C4-2B (cell line): ENCODE results near the gene ERBB4.

Experiments
- CTCF ChIP-seq: fragments of 450-650 bp; conservative IDR thresholded peaks from 2 replicates; pipeline ENCODE4 v1.5.1; 2017; ENCODE audit warnings: mild to moderate bottlenecking
- ZFX ChIP-seq: fragments of 450-650 bp; IDR thresholded peaks from 2 replicates; pipeline ENCODE4 v1.6.1; 2017

DNA sequence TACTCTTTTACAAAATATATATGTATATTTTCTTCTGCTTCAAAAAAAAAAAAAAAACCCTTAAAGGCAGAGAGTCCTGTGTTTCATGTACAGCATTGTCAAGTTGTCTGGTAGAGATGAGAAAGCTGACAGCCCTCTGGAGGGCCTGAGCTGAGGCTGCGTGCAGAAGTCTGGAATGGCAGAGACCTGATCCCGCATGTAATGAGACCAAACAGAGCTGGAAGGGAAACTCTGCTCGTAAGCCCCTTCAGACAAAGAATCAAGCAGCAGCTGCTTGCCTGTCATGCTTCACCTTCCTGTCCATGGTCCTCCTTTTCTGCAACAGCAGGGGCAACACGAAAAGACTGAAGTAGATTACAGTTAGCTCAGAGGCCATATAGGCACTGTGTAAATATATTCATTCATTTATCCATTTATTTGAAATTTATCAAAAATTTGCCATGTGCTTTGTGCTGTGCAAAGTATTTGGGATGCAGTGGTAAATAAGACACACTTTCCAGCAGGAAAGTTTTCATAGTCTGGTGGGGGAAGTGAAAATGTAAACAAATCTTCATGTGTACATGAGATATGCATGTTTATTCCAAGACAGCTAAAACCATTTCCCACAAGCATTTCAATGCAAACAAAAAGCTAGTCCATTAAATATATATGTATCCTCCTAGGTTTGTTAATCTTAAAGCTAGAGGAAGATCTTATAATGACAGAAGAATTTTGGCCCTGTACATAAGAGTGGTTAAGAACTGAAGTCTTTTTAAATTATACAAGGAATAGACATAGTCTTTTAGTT lies 1069.5 kb downstream of the ERBB4 start:
- TF ChIP-seq CTCF (no peak), ZFX (no peak)
